Stimulated activated CD4-positive, alpha-beta T cell treated with anti-CD3 and anti-CD28 coated beads, TNF-alpha, amount 100 ng/mL, for 1 hour (primary cell): ENCODE measurements around the gene IZUMO4.
"Not testable (repeated sequence)": the region's sequence is repeated elsewhere in the genome, so short reads cannot be mapped to it uniquely, and the experiment has no call there.

Source experiments
- DNase-seq, 3 donors: peaks; one replicate each; pipeline ENCODE4 v3.0.0-alpha.2; 2020; ENCODE audit warnings: low read depth in 3 of 3, low spot score in 1 of 3

Gene IZUMO4

GRCh38 chr19:2122251-2122650, 25.5 kb downstream of the IZUMO4 start:
- no peak for DNase-seq

GRCh38 chr19:2122982-2123381, 26.3 kb downstream of the IZUMO4 start:
- DNase-seq = no peak

DNA sequence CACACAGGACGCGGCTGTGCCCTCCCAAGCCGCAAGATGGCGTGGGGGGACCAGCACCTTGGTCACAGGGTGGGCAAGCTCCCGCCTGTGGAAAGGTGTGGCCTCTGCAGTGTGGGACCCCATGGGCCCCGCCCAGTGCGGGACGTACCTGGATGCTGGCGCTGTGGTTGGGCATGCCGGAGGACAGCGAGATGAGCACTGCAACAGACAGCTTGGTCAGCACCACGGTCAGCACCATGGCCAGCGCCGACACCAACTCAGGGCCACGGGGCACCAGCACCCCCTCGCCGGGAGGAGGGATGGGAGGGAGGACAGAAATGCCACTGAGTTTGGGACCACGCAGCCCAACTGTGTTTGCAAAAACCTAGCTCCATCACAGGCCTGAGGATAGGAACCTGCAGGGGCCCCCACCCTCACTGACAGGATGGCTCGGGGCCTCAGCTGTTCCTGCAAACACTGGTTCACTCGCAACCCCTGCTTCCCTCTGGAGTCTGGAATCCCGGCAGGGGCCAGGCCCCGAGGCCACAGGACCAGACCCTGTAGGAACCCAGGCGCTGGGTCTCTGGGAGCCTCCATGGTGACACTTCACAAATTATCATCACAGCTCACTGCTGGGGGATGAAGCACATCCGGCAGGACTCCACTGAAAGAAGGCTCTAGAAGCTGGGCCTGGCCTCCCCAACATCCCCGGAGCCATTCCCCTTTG, 27.1 kb downstream of the IZUMO4 start:
- no peak for DNase-seq

DNA sequence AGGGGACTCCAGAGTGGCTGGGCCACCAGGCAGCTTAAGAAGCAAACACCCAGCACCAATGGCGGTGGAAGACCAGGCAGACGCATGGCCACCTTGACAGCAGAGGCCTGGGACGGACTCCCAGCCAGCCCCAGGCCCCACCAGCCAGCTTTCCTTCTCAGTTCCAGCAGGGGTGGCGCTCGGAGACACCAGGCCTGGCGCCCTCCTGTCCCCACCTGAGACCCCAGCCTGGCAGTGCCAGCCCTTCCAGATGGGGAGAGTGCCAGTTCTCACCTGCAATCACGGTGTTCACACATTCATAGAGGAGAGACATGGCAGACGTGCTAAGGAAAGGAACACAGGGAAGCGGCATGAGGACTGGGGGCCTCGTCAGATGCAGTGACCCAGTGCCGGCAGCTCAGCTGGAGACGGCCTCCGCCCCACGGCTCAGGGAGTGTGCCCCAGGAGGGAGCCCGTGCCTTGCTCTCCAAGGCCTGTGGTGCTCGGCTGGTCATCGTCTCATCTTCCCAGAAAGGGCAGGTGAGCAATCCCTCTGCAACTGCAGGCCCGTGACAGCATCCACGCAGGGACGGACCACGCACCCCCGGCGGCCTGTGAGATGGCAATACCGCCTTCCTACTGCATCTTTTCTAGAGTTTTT, 30.3 kb downstream of the IZUMO4 start:
- no peak for DNase-seq

GRCh38 chr19:2127758-2128157, 31.0 kb downstream of the IZUMO4 start:
- no peak for DNase-seq

- DNase-seq = not testable (repeated sequence)
Observed at GRCh38 chr19:2128252-2128651, 31.5 kb downstream of the IZUMO4 start.

- no peak for DNase-seq
Observed at GRCh38 chr19:2129022-2129421, 32.3 kb downstream of the IZUMO4 start.

- no peak for DNase-seq
Observed at GRCh38 chr19:2129486-2129885, 32.8 kb downstream of the IZUMO4 start.

DNA sequence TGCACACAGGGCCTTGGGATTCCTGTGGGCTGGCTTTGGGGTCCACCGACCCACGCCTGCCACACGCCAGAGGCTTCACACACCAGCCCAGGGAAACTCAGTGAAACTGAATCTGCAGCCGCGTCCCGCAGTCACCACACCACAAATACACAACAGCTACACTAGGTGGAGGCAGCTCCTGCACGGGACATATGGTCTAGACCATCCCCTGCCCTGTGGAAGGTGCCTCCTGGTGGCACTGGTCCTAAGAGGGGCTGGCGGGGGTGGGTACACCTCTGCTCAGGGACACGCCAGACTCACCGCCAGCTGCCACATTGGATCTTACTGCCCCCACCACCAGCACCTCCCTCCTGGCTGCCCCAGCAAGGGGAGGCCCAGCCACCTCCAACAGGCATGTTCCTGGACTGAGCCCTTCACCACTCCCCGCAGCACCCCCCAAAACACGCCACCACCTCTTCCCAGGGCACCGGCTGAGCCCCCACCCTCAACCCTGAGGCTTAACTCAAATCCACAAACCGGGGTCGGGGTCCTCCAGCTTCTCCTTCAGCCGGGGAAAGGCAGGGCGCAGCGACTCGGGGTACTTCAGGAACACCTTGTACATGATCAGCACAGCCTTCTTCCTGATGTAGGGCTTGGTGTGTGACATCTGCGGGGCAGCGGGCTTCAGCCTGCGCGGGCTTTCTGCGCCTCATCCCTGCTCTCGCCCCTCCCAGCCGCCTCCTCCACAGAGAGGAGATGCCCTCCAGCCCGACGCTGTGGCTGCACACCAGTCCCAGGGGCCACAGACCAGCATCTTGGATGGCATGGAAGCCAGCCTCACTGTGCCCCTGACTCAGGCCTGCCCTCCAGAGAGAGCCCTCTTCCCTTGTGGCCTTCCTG, 33.4 kb downstream of the IZUMO4 start:
- DNase-seq = no peak

DNA sequence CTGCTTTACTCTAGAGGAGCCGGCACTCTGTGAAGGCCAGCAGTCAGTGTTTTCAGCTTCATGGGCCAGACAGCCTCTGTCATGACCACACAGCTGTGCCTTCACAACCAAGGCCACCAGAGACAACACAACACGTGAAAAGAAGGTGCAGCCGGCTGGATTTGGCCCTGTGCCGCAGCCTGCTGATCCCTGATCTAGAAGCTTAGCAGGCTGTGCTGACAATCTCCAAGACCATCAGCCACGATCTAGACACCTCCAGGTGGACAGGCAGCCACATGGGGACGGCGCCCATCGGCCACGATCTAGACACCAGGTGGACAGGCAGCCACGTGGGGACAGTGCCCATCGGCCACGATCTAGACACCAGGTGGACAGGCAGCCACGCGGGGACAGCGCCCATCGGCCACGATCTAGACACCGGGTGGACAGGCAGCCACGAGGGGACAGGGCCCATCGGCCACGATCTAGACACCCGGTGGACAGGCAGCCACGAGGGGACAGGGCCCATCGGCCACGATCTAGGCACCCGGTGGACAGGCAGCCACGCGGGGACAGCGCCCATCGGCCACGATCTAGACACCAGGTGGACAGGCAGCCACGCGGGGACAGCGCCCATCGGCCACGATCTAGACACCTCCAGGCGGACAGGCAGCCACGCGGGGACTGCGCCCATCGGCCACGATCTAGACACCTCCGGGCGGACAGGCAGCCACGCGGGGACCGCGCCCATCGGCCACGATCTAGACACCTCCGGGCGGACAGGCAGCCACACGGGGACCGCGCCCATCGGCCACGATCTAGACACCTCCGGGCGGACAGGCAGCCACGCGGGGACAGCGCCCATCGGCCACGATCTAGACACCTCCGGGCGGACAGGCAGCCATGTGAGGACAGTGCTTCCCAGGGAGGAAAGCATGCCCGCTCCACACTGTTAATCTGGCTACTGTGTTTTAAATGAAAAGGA, 34.6 kb downstream of the IZUMO4 start:
- DNase-seq = not testable (repeated sequence)

DNA sequence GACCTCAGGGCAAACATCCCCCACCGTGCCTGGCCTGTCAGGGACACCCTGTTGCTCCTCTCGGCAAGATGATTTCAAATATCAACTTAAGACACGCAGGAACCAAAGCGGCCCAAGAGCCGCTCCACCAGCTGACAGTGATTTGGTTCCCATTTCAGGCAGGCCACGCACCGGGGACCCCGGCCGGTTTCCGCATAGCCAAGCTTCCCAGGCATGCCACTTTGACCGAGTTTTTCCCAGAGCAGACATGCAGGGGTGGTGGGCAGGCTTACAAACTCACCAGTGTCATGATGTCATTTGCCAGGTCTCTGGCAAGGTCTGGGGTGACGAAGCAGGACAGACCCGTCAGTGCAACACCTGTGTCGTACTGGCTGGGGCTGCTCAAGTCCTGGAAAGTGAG, 35.5 kb downstream of the IZUMO4 start:
- no peak for DNase-seq

- no peak for DNase-seq
Observed at GRCh38 chr19:2132731-2133490, 36.2 kb downstream of the IZUMO4 start.

DNA sequence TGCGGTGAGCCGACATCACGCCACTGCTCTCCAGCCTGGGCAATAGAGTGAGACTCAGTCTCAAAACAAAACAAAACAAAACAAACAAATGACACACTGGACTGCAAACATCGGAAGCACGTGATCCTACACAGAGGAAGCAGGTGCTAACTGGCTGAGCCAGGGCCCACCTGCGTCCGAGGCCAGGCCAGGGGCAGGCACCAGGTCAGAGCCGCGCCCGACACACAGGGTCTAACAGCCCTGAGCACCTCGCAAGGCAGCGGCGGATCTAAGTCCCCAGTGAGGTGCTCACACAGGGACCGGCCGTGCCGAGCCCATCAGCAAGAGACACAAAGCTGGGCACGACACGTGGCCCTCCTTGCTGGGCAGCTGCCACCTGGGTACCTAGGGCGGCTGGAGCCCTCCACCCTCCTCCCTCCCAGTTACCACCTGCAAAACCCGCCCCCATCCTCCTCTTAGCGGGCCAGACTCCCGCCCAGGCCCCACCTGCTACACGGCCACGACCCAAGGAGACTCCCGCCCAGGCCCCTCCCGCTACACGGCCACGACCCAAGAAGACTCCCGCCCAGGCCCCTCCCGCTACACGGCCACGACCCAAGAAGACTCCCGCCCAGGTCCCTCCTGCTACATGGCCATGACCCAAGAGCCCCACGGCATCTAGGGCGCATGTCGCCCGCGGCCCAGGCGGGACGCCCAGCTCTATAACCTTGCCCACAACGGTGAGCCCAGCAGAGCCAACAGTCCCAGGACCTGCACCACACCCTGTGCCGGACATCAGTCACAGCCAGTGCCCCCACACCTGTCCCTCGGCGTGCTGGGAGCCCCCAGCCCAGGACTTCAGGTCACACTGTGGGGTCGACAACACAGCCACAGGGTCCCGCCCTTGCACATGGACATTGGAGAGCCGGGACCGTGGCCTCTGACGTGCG, 39.0 kb downstream of the IZUMO4 start:
- DNase-seq = no peak

DNA sequence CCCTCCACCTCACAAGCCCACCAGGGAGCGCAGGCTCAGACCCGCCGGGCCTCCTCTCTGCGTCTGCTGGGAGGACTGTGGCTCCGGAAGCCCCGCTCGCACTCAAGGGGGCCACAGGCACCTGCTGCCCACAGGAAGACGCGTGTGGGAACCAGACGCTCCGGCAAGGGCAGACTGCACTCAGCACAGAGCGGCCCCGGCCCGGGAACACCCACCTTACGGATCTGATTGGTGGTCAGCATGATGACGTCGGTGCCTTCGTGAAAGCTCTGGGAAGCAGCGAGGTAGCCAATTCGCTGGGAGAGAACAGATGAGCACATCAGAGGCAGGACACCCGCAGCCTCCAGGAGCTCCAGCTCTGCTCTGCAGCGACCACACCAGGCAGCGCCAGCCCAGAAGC, 40.1 kb downstream of the IZUMO4 start:
- no peak for DNase-seq

DNA sequence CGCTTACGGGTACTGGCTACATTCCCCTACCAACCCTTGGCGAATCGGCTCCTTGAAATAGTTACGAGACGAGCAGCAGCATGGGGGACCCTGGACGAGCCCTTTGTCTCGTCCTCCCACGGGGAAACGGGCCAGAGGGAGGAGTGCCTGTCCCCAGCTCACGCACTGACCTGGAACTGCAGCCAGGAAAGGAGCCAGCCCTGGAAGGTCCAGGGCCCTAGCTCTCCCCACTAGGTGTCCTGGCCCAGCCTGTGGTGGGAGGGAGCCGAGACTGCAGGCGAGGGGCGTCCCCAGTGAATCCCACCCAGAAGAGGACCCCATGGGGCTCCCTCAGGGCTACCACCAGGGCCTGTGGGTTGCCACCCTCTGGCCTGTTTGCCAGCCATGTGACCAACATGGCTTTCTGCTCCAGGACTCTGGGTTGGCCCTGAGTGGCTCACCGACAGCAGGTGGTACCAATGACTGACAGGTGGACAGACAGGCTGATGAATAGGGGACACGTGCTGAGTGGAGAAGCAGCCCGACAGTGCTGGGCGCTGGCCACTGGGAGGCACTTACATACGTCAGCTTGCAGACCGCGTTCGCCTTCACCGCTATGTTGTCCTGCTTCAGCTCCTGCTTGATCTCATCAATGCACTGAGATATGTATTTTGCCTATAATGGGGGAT, 41.5 kb downstream of the IZUMO4 start:
- DNase-seq = no peak

DNA sequence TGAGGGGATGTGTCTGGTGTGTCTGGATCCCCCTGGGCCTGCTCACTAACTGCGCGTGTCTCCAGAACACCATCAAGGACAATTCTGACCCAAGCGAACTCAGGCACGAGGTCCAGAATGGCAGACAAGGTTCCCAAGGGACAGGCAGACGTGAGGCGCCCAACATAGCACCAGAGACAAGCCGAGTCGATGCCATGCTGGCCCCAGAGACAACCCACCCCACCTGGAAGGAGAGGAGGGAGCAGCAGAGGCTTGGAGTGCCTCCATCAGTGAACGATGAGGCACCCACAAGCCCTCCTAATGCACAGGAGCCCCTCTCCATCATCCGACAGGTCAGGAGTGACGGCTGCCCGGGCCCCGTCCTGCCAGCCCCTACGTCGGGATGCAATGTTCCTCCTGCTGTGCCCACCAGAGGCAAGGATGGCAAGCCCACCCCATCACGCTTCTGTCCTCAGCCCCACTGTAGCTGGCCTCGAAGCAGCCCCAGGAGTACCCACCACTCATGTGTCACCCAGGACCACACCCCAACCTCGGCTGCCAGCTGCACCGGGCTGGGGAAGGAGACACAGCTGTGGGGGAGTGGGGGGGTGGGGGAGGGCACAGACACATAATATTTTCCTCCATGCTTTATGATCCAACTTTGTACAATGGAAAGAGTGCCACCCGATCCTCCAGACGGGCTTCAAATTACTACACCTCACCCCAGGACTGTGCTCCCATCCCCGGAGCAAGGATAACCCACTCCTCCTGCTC, 42.8 kb downstream of the IZUMO4 start:
- no peak for DNase-seq

DNA sequence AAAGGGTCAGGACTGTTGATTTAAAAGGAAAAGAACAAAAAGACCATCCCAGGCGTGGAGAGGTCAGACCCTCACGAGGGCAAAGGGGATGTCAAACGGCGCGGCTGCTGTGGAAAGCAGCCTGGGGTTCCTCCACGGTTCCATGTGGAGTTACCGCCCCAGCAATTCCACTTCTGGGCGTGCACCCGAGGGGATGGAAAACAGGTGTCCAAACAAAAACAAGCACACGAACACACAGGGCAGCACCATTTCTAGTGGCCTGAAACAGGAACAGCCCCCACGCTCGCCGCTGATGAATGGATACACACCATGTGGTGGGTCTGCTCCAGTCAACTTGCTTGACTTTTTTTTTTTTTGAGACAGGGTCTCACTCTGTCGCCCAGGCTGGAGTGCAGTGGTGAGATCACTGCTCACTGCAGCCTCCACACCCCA, 43.4 kb downstream of the IZUMO4 start:
- DNase-seq = no peak
